Measurements from ENCODE around the gene UBXN11.

The UBXN11 gene

GRCh38 chr1:26288311-26288941, 18.0 kb downstream of the UBXN11 start:
- DNase-seq (ENCODE audit: extremely low read depth in 1 of 2, low read depth in 1 of 2): peak in 1 of 2 donors; percentile 84

GRCh38 chr1:26287811-26288210, 18.6 kb downstream of the UBXN11 start:
- no peak for DNase-seq (ENCODE audit: extremely low read depth in 1 of 2, low read depth in 1 of 2)

- no peak for DNase-seq (ENCODE audit: extremely low read depth in 1 of 2, low read depth in 1 of 2)
Measured at GRCh38 chr1:26287033-26287711, 19.3 kb downstream of the UBXN11 start.

GRCh38 chr1:26286064-26286416, 20.4 kb downstream of the UBXN11 start:
- DNase-seq (ENCODE audit: extremely low read depth in 1 of 2, low read depth in 1 of 2): no peak

GRCh38 chr1:26285366-26286063, 20.9 kb downstream of the UBXN11 start:
- DNase-seq (ENCODE audit: extremely low read depth in 1 of 2, low read depth in 1 of 2): no peak

GRCh38 chr1:26284597-26285347, 21.7 kb downstream of the UBXN11 start:
- DNase-seq (ENCODE audit: extremely low read depth in 1 of 2, low read depth in 1 of 2): peak; percentile 86 to 99

GRCh38 chr1:26283871-26284596, 22.4 kb downstream of the UBXN11 start:
- no peak for DNase-seq (ENCODE audit: extremely low read depth in 1 of 2, low read depth in 1 of 2)

GRCh38 chr1:26283279-26283853, 23.1 kb downstream of the UBXN11 start:
- no peak for DNase-seq (ENCODE audit: extremely low read depth in 1 of 2, low read depth in 1 of 2)

GRCh38 chr1:26282401-26282918, 24.0 kb downstream of the UBXN11 start:
- no peak for DNase-seq (ENCODE audit: extremely low read depth in 1 of 2, low read depth in 1 of 2)

- DNase-seq (ENCODE audit: extremely low read depth in 1 of 2, low read depth in 1 of 2): no peak
Measured at GRCh38 chr1:26281971-26282370, 24.5 kb downstream of the UBXN11 start.

GRCh38 chr1:26281091-26281958, 25.1 kb downstream of the UBXN11 start:
- DNase-seq (ENCODE audit: extremely low read depth in 1 of 2, low read depth in 1 of 2): no peak

- no peak for DNase-seq (ENCODE audit: extremely low read depth in 1 of 2, low read depth in 1 of 2)
Measured at GRCh38 chr1:26280333-26281042, 25.9 kb downstream of the UBXN11 start.

GRCh38 chr1:26279456-26280332, 26.7 kb downstream of the UBXN11 start, which contains the start of gene SH3BGRL3:
SH3BGRL3 (plus strand) TSS chr1:26280086; CDS start chr1:26280156, 70 bp downstream.
- peak; percentile 83 for DNase-seq (ENCODE audit: extremely low read depth in 1 of 2, low read depth in 1 of 2)

- DNase-seq (ENCODE audit: extremely low read depth in 1 of 2, low read depth in 1 of 2): no peak
Measured at GRCh38 chr1:26278724-26279455, 27.5 kb downstream of the UBXN11 start.

GRCh38 chr1:26278303-26278702, 28.1 kb downstream of the UBXN11 start:
- DNase-seq (ENCODE audit: extremely low read depth in 1 of 2, low read depth in 1 of 2): no peak

GRCh38 chr1:26277719-26278118, 28.7 kb downstream of the UBXN11 start:
- no peak for DNase-seq (ENCODE audit: extremely low read depth in 1 of 2, low read depth in 1 of 2)

GRCh38 chr1:26277261-26277661, 29.2 kb downstream of the UBXN11 start:
- DNase-seq (ENCODE audit: extremely low read depth in 1 of 2, low read depth in 1 of 2): no peak

Data from stimulated activated CD8-positive, alpha-beta memory T cell treated with anti-CD3 and anti-CD28 coated beads, Interleukin-7, amount 100 ng/mL, for 48 hours (primary cell).